GM21367 (cell line): ENCODE measurements around the gene KCNB1.

ENCODE experiments used
- ATAC-seq: cut with Tn5 transposase; IDR thresholded peaks from one replicate; pipeline ENCODE4 v1.9.1; 2021; ENCODE audit not compliant: unreplicated experiment

The KCNB1 gene

GRCh38 chr20:49392745-49393144 lies 89.7 kb downstream of the KCNB1 start:
- no peak for ATAC-seq

- no peak for ATAC-seq
Observed at GRCh38 chr20:49391404-49392245, 90.8 kb downstream of the KCNB1 start.

- no peak for ATAC-seq
Observed at GRCh38 chr20:49389854-49390253, 92.6 kb downstream of the KCNB1 start.

- ATAC-seq = no peak
Observed at GRCh38 chr20:49388744-49389143, 93.7 kb downstream of the KCNB1 start.

GRCh38 chr20:49387581-49387939 lies 94.9 kb downstream of the KCNB1 start:
- ATAC-seq = no peak

- ATAC-seq = no peak
Observed at GRCh38 chr20:49386848-49387580, 95.5 kb downstream of the KCNB1 start.

- ATAC-seq = no peak
Observed at GRCh38 chr20:49385465-49385864, 97.0 kb downstream of the KCNB1 start.

GRCh38 chr20:49384437-49385434 lies 97.7 kb downstream of the KCNB1 start:
- ATAC-seq = no peak

- ATAC-seq = no peak
Observed at GRCh38 chr20:49381558-49382493, 100.6 kb downstream of the KCNB1 start.

- ATAC-seq = no peak
Observed at GRCh38 chr20:49380337-49380780, 102.1 kb downstream of the KCNB1 start.

GRCh38 chr20:49379338-49379737 lies 103.1 kb downstream of the KCNB1 start:
- no peak for ATAC-seq

GRCh38 chr20:49377326-49377725 lies 105.1 kb downstream of the KCNB1 start:
- ATAC-seq = no peak

GRCh38 chr20:49375170-49375569 lies 107.3 kb downstream of the KCNB1 start:
- ATAC-seq = no peak

- no peak for ATAC-seq
Observed at GRCh38 chr20:49372095-49372734, 110.3 kb downstream of the KCNB1 start.

GRCh38 chr20:49368596-49368995 lies 113.9 kb downstream of the KCNB1 start:
- no peak for ATAC-seq

- ATAC-seq = no peak
Observed at GRCh38 chr20:49367113-49367512, 115.4 kb downstream of the KCNB1 start.

GRCh38 chr20:49366687-49367086 lies 115.8 kb downstream of the KCNB1 start:
- ATAC-seq = no peak

GRCh38 chr20:49361862-49362660 lies 120.4 kb downstream of the KCNB1 start:
- no peak for ATAC-seq
